WTC11 (cell line): ENCODE data around the gene RPRD1A.

ENCODE experiments used
- CTCF ChIP-seq: fragments of 200-600 bp; IDR thresholded peaks from 2 replicates; pipeline ENCODE4 v1.8.0; 2022; ENCODE audit warnings: antibody characterized with exemption
- ZNF232 ChIP-seq: sonication (generic); formaldehyde crosslinking; IDR thresholded peaks from 2 replicates; pipeline ENCODE4 v1.8.0; 2022; ENCODE audit warnings: mild to moderate bottlenecking, missing genetic modification reagents

- TF ChIP-seq CTCF (peak; percentile 41; the same call in 1 of the 2 replicates), ZNF232 (CRISPR knock-in tag) (no peak)
These were observed 28.7 kb upstream of the RPRD1A start for GRCh38 chr18:36095936-36096519.
